Right atrium auricular region (tissue), 2 donors: ENCODE data around the gene KDM8. TPM values are rescaled to one million over a fixed set of nuclear protein-coding genes. Genes with fewer than 3 reads are reported as not detected.

Experiments used
- DNase-seq: peaks from one replicate; pipeline ENCODE4 v3.0.0-alpha.2; 2019; ENCODE audit warnings: low spot score
- H3K27ac ChIP-seq, 2 donors: fragments of 200-600 bp; sonication (generic); 1 replicate in 1 of 2; 2 replicates in 1 of 2; pipeline ENCODE4 v1.5.1; 2016 to 2019
- H3K27me3 ChIP-seq, 2 donors: fragments of 200-600 bp; sonication (generic); one replicate each; pipeline versions ENCODE4 v1.5.1 to v1.6.0; 2017 to 2019
- H3K36me3 ChIP-seq: fragments of 200-600 bp; sonication (generic); one replicate; pipeline ENCODE4 v1.5.1; 2016
- H3K4me1 ChIP-seq, 2 donors: fragments of 200-600 bp; sonication (generic); one replicate each; pipeline versions ENCODE4 v1.5.1 to v1.6.0; 2017 to 2019
- H3K4me3 ChIP-seq, 2 donors: fragments of 200-600 bp; sonication (generic); 1 replicate in 1 of 2; 2 replicates in 1 of 2; pipeline ENCODE4 v1.5.1; 2017 to 2019; ENCODE audit warnings: mild to moderate bottlenecking in 1 of 2, moderate library complexity in 1 of 2
- H3K9me3 ChIP-seq, 2 donors: fragments of 200-600 bp; sonication (generic); one replicate each; pipeline ENCODE4 v1.5.1; 2019
- total RNA-seq, 2 donors: library from RNA; depleted of rRNA; stranded (reverse); fragments of >200 nt; gene quantifications; one replicate each; pipeline ENCODE4 v1.1.0, GENCODE V29; 2016
- TF ChIP-seq, protein P1 (sequence below), 2 donors: fragments of 200-600 bp; sonication (generic); IDR thresholded peaks; one replicate each; pipeline ENCODE4 v1.5.1; 2019; ENCODE audit warnings: antibody characterized with exemption in 2 of 2

The KDM8 gene
- total RNA-seq, 2 donors from 2014 or later, result 2.9 to 3.8 TPM

- DNase-seq, result no peak
- Histone ChIP-seq H3K9me3 (no peaks in the 10 kb centered on the region), H3K27me3 (no peaks in the 10 kb centered on the region), H3K4me1 (no peaks in the 10 kb centered on the region), H3K36me3 (no peaks in the 10 kb centered on the region), H3K4me3 (no peak overlapping the region), H3K27ac (no peak overlapping the region)
- TF ChIP-seq, protein P1, sequence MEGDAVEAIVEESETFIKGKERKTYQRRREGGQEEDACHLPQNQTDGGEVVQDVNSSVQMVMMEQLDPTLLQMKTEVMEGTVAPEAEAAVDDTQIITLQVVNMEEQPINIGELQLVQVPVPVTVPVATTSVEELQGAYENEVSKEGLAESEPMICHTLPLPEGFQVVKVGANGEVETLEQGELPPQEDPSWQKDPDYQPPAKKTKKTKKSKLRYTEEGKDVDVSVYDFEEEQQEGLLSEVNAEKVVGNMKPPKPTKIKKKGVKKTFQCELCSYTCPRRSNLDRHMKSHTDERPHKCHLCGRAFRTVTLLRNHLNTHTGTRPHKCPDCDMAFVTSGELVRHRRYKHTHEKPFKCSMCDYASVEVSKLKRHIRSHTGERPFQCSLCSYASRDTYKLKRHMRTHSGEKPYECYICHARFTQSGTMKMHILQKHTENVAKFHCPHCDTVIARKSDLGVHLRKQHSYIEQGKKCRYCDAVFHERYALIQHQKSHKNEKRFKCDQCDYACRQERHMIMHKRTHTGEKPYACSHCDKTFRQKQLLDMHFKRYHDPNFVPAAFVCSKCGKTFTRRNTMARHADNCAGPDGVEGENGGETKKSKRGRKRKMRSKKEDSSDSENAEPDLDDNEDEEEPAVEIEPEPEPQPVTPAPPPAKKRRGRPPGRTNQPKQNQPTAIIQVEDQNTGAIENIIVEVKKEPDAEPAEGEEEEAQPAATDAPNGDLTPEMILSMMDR (IDR thresholded peaks at IDR 0.05), result no peak
Observed at GRCh38 chr16:27193300-27193990, 9.9 kb upstream of the KDM8 start.

DNA sequence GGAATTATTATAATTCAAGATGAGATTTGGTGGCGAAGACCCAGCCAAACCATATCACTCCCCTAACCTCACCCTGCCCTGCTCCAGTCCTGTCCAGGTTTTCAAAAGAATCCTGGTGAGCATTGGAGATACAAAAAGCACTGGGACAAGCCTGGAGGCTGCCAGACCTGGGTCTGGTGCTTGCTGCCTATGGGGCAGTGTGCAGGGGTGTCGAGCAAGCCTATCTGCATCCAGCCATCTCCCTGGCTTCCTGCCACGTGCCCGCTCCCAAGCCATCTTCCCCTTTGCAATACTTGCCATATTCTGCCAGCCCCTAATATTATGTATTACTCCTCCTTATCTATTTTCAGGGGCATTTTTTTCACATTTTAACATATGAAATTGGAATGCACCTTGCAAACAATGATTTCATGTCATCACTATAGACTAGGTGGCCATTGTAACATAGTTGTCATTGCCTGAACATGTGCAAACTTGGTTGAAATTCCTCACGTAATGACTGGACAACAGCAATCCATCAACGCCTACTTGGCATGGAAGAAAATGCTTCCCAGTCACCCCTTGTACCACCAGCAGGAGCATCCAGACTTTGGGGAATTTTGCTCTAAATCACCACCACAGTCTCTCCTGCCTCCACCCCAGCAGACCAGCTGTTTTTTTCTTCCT, 8.1 kb upstream of the KDM8 start:
- no peak overlapping the region for H3K27ac ChIP-seq
- no peaks in the 10 kb centered on the region for H3K27me3 ChIP-seq
- H3K36me3 ChIP-seq, result no peaks in the 10 kb centered on the region
- TF ChIP-seq, protein P1 (IDR thresholded peaks at IDR 0.05), result no peak
- no peaks in the 10 kb centered on the region for H3K4me1 ChIP-seq
- H3K4me3 ChIP-seq, result no peak overlapping the region
- no peaks in the 10 kb centered on the region for H3K9me3 ChIP-seq
- DNase-seq, result no peak

DNA sequence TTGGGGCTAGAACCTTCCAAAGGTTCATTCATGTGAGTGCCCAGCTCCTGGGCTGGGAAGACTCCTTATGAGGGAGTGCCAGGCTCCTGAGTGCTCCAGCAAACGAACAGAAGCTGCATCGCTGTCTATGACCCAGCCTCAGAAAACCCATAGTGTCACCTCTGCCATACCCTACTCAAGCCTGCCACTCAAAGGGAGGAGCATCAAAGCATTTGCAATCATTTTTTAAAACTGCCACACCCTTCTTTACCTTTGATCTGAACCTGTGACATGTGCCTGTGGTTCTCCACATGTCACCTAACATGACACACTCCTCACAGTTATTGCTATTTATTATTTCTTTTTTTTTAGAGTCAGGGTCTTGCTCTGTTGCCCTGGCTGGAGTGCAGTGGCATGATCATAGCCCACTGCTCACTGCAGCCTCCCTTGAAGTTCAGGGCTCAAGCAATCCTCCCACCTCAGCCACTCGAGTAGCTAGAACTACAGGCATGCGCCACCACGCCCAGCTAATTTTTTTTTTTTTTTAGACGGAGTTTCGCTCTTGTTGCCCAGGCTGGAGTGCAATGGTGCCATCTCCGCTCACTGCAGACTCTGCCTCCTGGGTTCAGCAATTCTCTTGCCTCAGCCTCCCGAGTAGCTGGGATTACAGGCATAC, 7.3 kb upstream of the KDM8 start:
- Histone ChIP-seq H3K9me3 (no peaks in the 10 kb centered on the region), H3K4me1 (no peaks in the 10 kb centered on the region), H3K27ac (no peak overlapping the region), H3K36me3 (no peaks in the 10 kb centered on the region), H3K4me3 (no peak overlapping the region), H3K27me3 (no peaks in the 10 kb centered on the region)
- DNase-seq, result no peak
- TF ChIP-seq, protein P1 (IDR thresholded peaks at IDR 0.05), result no peak

DNA sequence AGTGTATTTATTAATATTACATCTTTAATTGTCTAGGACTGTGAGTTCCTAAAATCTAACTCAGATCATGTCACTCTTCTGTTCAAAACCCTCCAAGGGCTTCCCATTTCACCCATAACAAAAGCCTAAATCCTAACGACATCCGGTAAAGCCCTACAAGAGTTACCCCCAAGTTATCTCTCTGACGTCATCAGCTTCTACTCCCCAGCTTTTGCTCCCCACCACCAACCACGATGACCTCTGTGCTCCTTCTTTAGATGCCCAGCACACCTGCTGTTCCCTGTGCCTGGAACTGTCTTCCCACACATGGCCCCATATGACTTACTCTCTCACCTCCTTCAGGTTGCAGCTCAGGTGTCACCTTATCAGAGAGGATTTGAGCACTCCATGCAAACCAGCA, 6.3 kb upstream of the KDM8 start:
- Histone ChIP-seq H3K27me3 (no peaks in the 10 kb centered on the region), H3K4me3 (no peak overlapping the region), H3K27ac (no peak overlapping the region), H3K9me3 (no peaks in the 10 kb centered on the region), H3K36me3 (no peaks in the 10 kb centered on the region), H3K4me1 (no peaks in the 10 kb centered on the region)
- TF ChIP-seq, protein P1 (IDR thresholded peaks at IDR 0.05), result no peak
- no peak for DNase-seq

GRCh38 chr16:27198451-27199234, 4.7 kb upstream of the KDM8 start:
- no peak for DNase-seq
- Histone ChIP-seq H3K4me1 (peaks cover 0 to 6% of the 10 kb centered on the region in 2 donors), H3K9me3 (no peaks in the 10 kb centered on the region), H3K27ac (no peak overlapping the region), H3K27me3 (no peaks in the 10 kb centered on the region), H3K36me3 (no peaks in the 10 kb centered on the region), H3K4me3 (no peak overlapping the region)
- TF ChIP-seq, protein P1 (IDR thresholded peaks at IDR 0.05), result no peak
